ENCODE results near the gene CAMKK2.
"Not testable (repeated sequence)": the region's sequence is repeated elsewhere in the genome, so short reads cannot be mapped to it uniquely, and the experiment has no call there.

The CAMKK2 gene

GRCh38 chr12:121205491-121205890 lies 91.0 kb downstream of the CAMKK2 start:
- H3K36me3 ChIP-seq = no peaks in the 10 kb centered on the region
- DNase-seq = no peak
- no peak overlapping the region for H3K4me3 ChIP-seq (ENCODE audit: low read depth, low read length)
- no peak for TF ChIP-seq CTCF (IDR thresholded peaks at IDR 0.05; ENCODE audit: low read depth, low read length)
- H3K4me1 ChIP-seq = no peaks in the 10 kb centered on the region
- no peaks in the 10 kb centered on the region for H3K27me3 ChIP-seq
- no peaks in the 10 kb centered on the region for H3K9me3 ChIP-seq

GRCh38 chr12:121203482-121203881 lies 93.0 kb downstream of the CAMKK2 start:
- no peak for DNase-seq
- Histone ChIP-seq H3K9me3 (no peaks in the 10 kb centered on the region), H3K36me3 (no peaks in the 10 kb centered on the region), H3K4me1 (no peaks in the 10 kb centered on the region), H3K27me3 (no peaks in the 10 kb centered on the region), H3K4me3 (ENCODE audit: low read depth, low read length) (no peak overlapping the region)
- TF ChIP-seq CTCF (IDR thresholded peaks at IDR 0.05; ENCODE audit: low read depth, low read length) = no peak

GRCh38 chr12:121202407-121203355 lies 93.8 kb downstream of the CAMKK2 start:
- DNase-seq = no peak
- H3K4me1 ChIP-seq = no peaks in the 10 kb centered on the region
- no peak for TF ChIP-seq CTCF (IDR thresholded peaks at IDR 0.05; ENCODE audit: low read depth, low read length)

GRCh38 chr12:121201140-121201539 lies 95.4 kb downstream of the CAMKK2 start:
- not testable (repeated sequence) for H3K36me3 ChIP-seq; H3K9me3 ChIP-seq; H3K4me1 ChIP-seq; H3K27me3 ChIP-seq; H3K4me3 ChIP-seq (ENCODE audit: low read depth, low read length); DNase-seq

More at GRCh38 chr12:121202407-121203355, 93.8 kb downstream of the CAMKK2 start:
- no peak overlapping the region for H3K4me3 ChIP-seq (ENCODE audit: low read depth, low read length)
- H3K36me3 ChIP-seq = no peaks in the 10 kb centered on the region
- H3K9me3 ChIP-seq = no peaks in the 10 kb centered on the region
- H3K27me3 ChIP-seq = no peaks in the 10 kb centered on the region

- H3K4me3 ChIP-seq (ENCODE audit: low read depth, low read length) = no peak overlapping the region
- no peaks in the 10 kb centered on the region for H3K27me3 ChIP-seq
- H3K4me1 ChIP-seq = no peaks in the 10 kb centered on the region
- H3K9me3 ChIP-seq = no peaks in the 10 kb centered on the region
- no peak for DNase-seq
- TF ChIP-seq CTCF (IDR thresholded peaks at IDR 0.05; ENCODE audit: low read depth, low read length) = no peak
- H3K36me3 ChIP-seq = no peaks in the 10 kb centered on the region
These were observed 97.6 kb downstream of the CAMKK2 start for GRCh38 chr12:121198949-121199348.

GRCh38 chr12:121196902-121197301 lies 99.6 kb downstream of the CAMKK2 start:
- no peaks in the 10 kb centered on the region for H3K9me3 ChIP-seq
- DNase-seq = no peak
- TF ChIP-seq CTCF (IDR thresholded peaks at IDR 0.05; ENCODE audit: low read depth, low read length) = no peak
- no peaks in the 10 kb centered on the region for H3K36me3 ChIP-seq
- no peak overlapping the region for H3K4me3 ChIP-seq (ENCODE audit: low read depth, low read length)
- H3K27me3 ChIP-seq = no peaks in the 10 kb centered on the region
- H3K4me1 ChIP-seq = no peaks in the 10 kb centered on the region
